BLaER1 treated with 17β-estradiol and CSF1 and Interleukin-3, amounts not matched to agents 10 nM and 100 nM (cell line): ENCODE results near the gene MICAL2.

Experiments used
- H3K27ac ChIP-seq, 11 experiments: shearing (Covaris generic); formaldehyde crosslinking; 2 replicates each; pipeline ENCODE4 v1.8.1; 2022
- H3K27me3 ChIP-seq, 11 experiments: shearing (Covaris generic); formaldehyde crosslinking; 2 replicates each; pipeline ENCODE4 v1.8.1; 2022
- H3K36me3 ChIP-seq, 11 experiments: shearing (Covaris generic); formaldehyde crosslinking; 2 replicates each; pipeline ENCODE4 v1.8.1; 2022
- H3K4me1 ChIP-seq, 10 experiments: shearing (Covaris generic); formaldehyde crosslinking; 2 replicates each; pipeline ENCODE4 v1.8.1; 2022
- H3K4me2 ChIP-seq, 11 experiments: shearing (Covaris generic); formaldehyde crosslinking; 2 replicates each; pipeline ENCODE4 v1.8.1; 2022
- H3K4me3 ChIP-seq, 10 experiments: shearing (Covaris generic); formaldehyde crosslinking; 2 replicates each; pipeline ENCODE4 v1.8.1; 2022
- H3K9ac ChIP-seq, 11 experiments: shearing (Covaris generic); formaldehyde crosslinking; 2 replicates each; pipeline ENCODE4 v1.8.1; 2022
- H3K9me3 ChIP-seq, 11 experiments: shearing (Covaris generic); formaldehyde crosslinking; replicated peaks in 1 of 11; 2 replicates each; pipeline ENCODE4 v1.8.1; 2022
- H4K20me1 ChIP-seq, 11 experiments: shearing (Covaris generic); formaldehyde crosslinking; 2 replicates each; pipeline ENCODE4 v1.8.1; 2022
- Cebpa-rat ChIP-seq, 11 experiments: shearing (Covaris generic); IDR thresholded peaks; 2 replicates each; pipeline ENCODE4 v1.8.1; 2022

Gene MICAL2

DNA sequence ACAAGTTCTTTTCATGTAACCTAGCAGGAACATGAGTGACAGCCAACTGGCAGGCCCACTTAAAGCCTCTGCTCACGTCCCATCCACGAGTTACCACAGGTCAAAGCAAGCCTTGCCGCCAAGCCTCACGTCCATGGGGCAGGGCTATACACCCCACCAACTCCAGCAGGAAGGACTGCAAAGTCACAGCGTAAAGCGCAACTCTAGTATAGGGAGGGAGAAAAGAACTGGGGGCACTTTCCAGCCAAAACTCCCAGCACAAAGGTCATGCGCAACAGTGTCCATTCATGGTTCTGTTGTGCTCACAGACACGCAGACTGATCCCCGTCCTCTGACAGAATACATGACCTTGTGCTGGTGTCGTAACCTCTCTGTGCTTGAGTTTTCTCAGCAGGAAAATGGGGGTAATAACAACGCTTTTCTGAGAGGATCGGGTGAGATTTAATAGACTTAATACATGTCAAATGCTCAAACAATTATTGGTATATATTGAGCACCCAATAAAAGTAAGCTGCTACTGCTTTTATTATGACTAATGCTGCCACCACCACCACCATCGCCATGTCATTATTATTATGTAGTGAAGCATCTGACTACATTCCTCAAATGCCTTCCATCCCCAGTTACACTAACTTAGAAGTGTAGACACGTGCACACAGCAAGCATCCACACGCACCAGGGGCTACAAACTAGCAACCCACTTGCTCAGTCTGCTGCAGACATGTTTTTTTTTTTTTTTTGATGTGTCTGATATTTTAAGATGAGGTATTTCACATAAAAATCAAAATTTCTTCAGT lies 162.6 kb downstream of the MICAL2 start:
- H3K27me3 ChIP-seq = no peaks in the 10 kb centered on the region
- no peak overlapping the region for H3K4me3 ChIP-seq
- H3K9ac ChIP-seq = no peak overlapping the region
- H3K4me2 ChIP-seq = no peak overlapping the region
- H3K36me3 ChIP-seq = no peaks in the 10 kb centered on the region
- H3K27ac ChIP-seq = no peak overlapping the region
- no peak for TF ChIP-seq Cebpa-rat (IDR thresholded peaks at IDR 0.05)
- no peaks in the 10 kb centered on the region for H3K9me3 ChIP-seq
- no peaks in the 10 kb centered on the region for H4K20me1 ChIP-seq
- peaks cover 0 to 14% (median 3%) of the 10 kb centered on the region in 10 experiments; a peak in 7 of 20 replicates for H3K4me1 ChIP-seq

DNA sequence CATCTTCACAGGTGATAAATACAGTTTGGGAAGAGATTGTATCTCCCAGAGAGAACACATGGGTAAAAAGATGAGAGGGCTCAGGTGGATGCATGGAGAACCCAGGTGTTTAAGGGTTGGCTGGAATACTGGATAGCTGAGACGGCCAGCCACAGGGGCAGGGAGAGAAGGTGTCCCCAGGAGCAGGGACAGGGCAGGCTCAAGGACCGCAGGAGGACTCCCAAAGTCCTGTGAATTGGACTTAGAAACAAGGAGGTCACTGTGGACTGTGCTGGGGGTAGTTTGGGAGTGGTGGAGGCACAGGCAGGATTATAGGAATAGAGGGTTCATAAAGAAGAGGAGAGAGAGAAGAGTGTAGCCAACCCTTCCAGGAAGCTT lies 163.2 kb downstream of the MICAL2 start:
- Histone ChIP-seq H3K4me3 (no peak overlapping the region), H4K20me1 (no peaks in the 10 kb centered on the region), H3K9ac (no peak overlapping the region), H3K27ac (no peak overlapping the region), H3K36me3 (no peaks in the 10 kb centered on the region), H3K4me2 (no peak overlapping the region), H3K4me1 (peaks cover 0 to 14% (median 3%) of the 10 kb centered on the region in 10 experiments; a peak in 7 of 20 replicates), H3K9me3 (no peaks in the 10 kb centered on the region), H3K27me3 (no peaks in the 10 kb centered on the region)
- no peak for TF ChIP-seq Cebpa-rat (IDR thresholded peaks at IDR 0.05)

DNA sequence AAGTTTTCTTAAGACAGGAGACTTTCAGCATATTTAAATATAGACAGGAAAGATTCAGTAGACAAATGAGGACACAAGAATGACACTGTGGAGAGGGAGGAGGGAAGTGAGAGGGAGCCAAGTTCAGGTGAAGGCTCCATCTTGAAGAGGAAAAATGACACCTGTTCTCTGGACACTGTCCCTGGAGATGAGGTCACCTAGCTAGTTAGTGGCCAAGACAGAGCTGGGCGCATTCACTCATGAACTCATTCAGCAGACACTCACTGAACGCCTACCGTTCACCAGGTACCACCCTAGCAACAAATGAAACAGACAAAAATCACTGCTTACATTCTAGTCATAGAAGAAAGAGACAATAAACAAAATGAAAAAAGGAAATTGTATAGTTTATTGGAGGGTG lies 163.7 kb downstream of the MICAL2 start:
- H3K9ac ChIP-seq = no peak overlapping the region
- H3K4me3 ChIP-seq = no peak overlapping the region
- H3K4me2 ChIP-seq = no peak overlapping the region
- H3K27me3 ChIP-seq = no peaks in the 10 kb centered on the region
- H3K36me3 ChIP-seq = no peaks in the 10 kb centered on the region
- no peak for TF ChIP-seq Cebpa-rat (IDR thresholded peaks at IDR 0.05)
- H3K4me1 ChIP-seq = peaks cover 0 to 11% (median 2%) of the 10 kb centered on the region in 10 experiments; a peak in 6 of 20 replicates
- no peak overlapping the region for H3K27ac ChIP-seq
- no peaks in the 10 kb centered on the region for H3K9me3 ChIP-seq
- H4K20me1 ChIP-seq = no peaks in the 10 kb centered on the region

DNA sequence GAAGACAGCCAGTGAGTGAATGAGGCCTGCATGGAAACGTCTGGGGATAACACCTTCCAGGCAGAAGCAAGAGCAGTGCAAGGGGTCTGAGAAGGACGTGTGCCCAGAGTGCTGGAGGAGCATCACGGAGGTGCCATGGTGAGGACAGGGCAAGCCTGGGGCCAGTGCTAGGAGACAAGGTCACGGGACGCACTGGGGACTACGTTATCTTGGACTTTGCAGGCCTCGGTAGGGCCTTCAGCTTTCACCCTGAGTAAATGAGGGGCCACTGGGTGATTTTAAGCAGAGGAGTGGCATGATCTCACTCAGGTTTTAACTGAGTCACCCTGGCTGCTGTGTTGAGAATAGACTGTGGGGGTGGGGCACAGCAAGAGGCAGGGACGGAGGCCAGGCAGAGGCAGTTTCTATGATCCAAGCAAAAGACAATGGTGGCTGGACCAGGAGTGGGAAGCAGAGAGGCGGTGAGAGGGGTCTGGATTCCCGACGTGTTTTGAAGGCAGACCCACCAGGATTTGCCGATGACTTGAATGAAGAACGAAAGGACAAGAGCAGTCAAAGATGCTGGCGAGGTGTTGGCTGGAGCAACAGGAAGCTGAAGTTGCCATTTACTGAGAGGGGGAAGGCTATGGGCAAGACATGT lies 164.3 kb downstream of the MICAL2 start:
- TF ChIP-seq Cebpa-rat (IDR thresholded peaks at IDR 0.05) = no peak
- Histone ChIP-seq H3K27me3 (no peaks in the 10 kb centered on the region), H3K4me2 (no peak overlapping the region), H3K27ac (no peak overlapping the region), H3K4me1 (peaks cover 0 to 6% (median 0%) of the 10 kb centered on the region in 10 experiments; a peak in 3 of 20 replicates), H3K9me3 (no peaks in the 10 kb centered on the region), H3K36me3 (no peaks in the 10 kb centered on the region), H3K4me3 (no peak overlapping the region), H3K9ac (no peak overlapping the region), H4K20me1 (no peaks in the 10 kb centered on the region)

DNA sequence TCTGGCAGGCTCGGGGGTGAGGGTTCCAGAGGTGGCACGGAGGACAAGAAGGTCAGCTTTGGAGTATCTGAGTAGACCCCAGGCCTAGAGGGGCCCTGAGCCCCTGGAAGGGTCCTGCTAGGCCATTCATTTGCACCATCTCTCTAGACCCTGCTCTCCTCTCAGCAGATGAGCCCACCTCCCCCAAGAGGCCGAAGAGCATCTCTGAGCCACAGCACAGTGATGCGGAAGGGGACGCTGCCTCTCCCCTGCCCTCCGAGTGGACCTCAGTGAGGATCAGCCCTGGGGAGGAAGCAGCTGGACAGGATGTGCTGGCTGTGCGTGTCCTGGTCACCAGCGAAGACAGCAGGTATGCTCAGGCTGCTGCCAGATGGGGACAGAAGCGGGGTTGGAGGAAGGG lies 165.4 kb downstream of the MICAL2 start:
- Histone ChIP-seq H4K20me1 (no peaks in the 10 kb centered on the region), H3K4me2 (no peak overlapping the region), H3K27ac (no peak overlapping the region), H3K4me3 (no peak overlapping the region), H3K9me3 (no peaks in the 10 kb centered on the region), H3K4me1 (peaks cover 5 to 13% (median 6%) of the 10 kb centered on the region in 10 experiments), H3K27me3 (no peaks in the 10 kb centered on the region), H3K36me3 (no peaks in the 10 kb centered on the region), H3K9ac (no peak overlapping the region)
- TF ChIP-seq Cebpa-rat (IDR thresholded peaks at IDR 0.05) = no peak

DNA sequence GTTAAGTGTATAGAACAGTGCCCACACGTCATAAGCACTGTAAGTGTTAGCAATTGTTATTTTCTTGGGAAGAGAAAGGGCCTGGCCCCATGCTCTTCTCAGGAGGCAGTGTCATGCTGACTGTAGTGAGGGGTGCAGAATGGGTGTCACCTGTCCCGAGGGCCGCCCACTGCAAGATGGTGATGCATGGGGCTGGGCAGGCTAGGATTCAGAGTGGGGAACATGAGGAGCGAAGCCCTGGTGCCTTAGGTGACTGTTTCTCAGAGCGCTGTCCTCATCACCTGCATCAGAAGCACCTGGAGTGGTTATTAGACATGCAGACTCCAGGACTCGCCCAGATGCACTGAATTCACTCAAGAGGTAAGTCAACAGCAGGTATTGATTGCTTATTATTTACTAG lies 166.0 kb downstream of the MICAL2 start:
- H3K4me1 ChIP-seq = peaks cover 11 to 18% (median 11%) of the 10 kb centered on the region in 10 experiments
- no peaks in the 10 kb centered on the region for H3K36me3 ChIP-seq
- H3K4me2 ChIP-seq = no peak overlapping the region
- H3K9me3 ChIP-seq = no peaks in the 10 kb centered on the region
- H3K27ac ChIP-seq = no peak overlapping the region
- no peaks in the 10 kb centered on the region for H4K20me1 ChIP-seq
- H3K9ac ChIP-seq = no peak overlapping the region
- no peak for TF ChIP-seq Cebpa-rat (IDR thresholded peaks at IDR 0.05)
- H3K27me3 ChIP-seq = no peaks in the 10 kb centered on the region
- H3K4me3 ChIP-seq = no peak overlapping the region

DNA sequence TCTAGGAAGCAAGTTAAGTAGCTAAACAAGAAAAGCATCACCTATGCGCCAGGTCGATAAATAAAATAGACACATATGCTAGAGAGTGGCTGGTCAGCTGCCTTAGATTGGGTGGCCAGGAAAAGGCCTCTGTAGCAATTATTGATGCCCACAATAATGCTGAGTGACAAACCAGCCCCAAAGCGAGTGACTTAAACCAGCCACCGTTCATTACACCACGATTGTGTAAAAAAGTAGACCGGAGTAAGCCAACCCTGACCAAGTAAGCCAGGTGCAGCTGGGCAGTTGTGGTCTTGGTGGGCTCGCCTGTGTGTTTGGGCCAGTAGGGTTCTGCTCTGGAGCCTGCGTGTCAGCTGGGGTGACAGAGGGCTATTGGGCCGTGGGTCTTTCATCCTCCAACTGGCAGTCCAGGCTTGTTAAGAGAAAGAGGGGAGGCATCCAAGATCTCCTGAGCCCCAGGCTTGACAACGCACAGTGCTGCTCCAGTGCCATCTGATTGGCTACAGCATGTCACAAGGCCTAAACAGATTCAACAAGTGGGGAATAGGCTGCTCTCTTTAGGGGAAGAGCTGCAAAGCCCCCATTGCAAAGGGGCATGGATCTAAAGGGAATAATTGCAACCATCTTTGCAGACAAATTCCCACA lies 166.6 kb downstream of the MICAL2 start:
- Histone ChIP-seq H3K9ac (no peak overlapping the region), H3K9me3 (no peaks in the 10 kb centered on the region), H3K4me2 (peak overlapping the region in 1 of 11 experiments; percentile 2; a peak in 1 of 22 replicates), H4K20me1 (no peaks in the 10 kb centered on the region), H3K27me3 (no peaks in the 10 kb centered on the region), H3K4me1 (peaks cover 11 to 22% (median 15%) of the 10 kb centered on the region in 10 experiments), H3K4me3 (no peak overlapping the region), H3K27ac (no peak overlapping the region), H3K36me3 (no peaks in the 10 kb centered on the region)
- no peak for TF ChIP-seq Cebpa-rat (IDR thresholded peaks at IDR 0.05)

DNA sequence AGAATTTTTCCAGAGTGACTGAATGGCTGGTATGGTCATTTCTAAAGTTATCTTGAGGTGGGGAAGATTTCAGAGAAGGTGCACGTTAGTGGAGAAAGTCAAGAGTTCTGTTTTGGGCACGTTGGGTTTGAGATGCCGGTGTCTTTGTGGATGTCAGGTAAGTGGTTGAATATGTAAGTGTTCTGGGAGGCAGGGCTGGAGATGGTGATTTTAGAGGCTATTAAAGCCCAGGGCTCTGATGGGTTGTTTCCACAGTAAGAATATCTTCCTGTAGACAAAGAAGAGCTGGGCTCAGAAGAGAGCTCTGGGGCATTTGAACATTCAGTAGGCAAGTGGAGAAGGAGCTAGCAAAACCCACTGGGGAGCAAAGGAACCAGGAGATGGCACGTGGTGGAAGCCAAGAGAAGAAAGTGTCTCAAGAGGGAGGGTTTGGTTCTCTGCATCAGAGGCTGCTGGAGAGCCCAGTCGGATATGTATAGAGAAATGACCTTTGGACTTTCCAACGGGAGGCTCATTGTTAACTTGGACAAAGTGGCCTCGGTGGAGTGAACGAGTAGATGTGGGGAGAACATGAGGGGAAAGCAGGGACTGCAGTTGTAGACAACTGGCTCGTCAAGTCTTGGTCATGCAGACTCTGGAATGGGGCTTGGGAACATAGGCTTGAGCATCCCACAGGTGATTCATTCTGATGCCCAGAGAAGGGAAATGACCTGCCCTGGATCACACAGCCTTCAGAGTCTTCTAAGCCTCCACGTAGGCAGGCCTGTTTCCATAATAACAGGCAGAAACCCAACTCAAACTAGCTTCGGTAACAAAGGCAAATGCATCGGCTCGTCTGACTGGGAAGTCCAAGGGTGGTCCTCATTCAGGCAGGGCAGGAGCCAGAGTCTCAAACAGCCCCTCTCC lies 168.6 kb downstream of the MICAL2 start:
- H3K9ac ChIP-seq = no peak overlapping the region
- no peak overlapping the region for H3K27ac ChIP-seq
- no peaks in the 10 kb centered on the region for H3K9me3 ChIP-seq
- H3K27me3 ChIP-seq = no peaks in the 10 kb centered on the region
- no peak overlapping the region for H3K4me3 ChIP-seq
- TF ChIP-seq Cebpa-rat (IDR thresholded peaks at IDR 0.05) = no peak
- H3K4me2 ChIP-seq = no peak overlapping the region
- peaks cover 11 to 26% (median 15%) of the 10 kb centered on the region in 10 experiments for H3K4me1 ChIP-seq
- no peaks in the 10 kb centered on the region for H3K36me3 ChIP-seq
- no peaks in the 10 kb centered on the region for H4K20me1 ChIP-seq

DNA sequence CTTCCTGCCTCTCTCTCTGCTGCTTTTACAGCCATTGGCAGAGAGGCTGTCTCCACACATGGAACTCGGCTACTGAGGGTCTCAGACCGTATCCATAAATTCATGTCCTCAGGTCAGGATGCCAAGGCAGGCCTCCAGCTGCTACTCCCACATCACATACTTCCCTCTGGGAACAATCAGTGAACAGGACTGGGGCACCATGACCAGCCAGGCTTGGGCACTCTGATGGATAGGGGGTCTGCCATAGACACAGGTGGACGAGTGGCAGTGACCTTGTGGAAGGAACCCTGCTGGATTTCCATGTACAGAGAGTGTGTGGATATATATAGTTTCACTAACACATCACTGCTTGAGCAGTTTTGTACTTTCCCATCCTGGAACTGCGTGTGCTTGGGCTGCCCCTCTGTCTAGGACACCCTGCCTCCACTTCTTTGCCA lies 169.3 kb downstream of the MICAL2 start:
- no peak overlapping the region for H3K4me3 ChIP-seq
- H3K27me3 ChIP-seq = no peaks in the 10 kb centered on the region
- no peaks in the 10 kb centered on the region for H3K36me3 ChIP-seq
- peaks cover 11 to 27% (median 15%) of the 10 kb centered on the region in 10 experiments for H3K4me1 ChIP-seq
- no peak overlapping the region for H3K9ac ChIP-seq
- H3K9me3 ChIP-seq = no peaks in the 10 kb centered on the region
- no peak for TF ChIP-seq Cebpa-rat (IDR thresholded peaks at IDR 0.05)
- no peaks in the 10 kb centered on the region for H4K20me1 ChIP-seq
- H3K27ac ChIP-seq = no peak overlapping the region
- no peak overlapping the region for H3K4me2 ChIP-seq
